ENCODE measurements around the gene ARHGEF3. TPM values are rescaled to one million over a fixed set of nuclear protein-coding genes. Genes with fewer than 3 reads are reported as not detected.

ARHGEF3 gene
- total RNA-seq, 1 experiment from 2014 or later, result 7.9 TPM

Other genes starting within 250 kb of the ARHGEF3 start
- gene CCDC66, start 244.8 kb downstream of the ARHGEF3 start, total RNA-seq (2021), result 17.9 to 23.0 TPM (median 19.4 TPM) in 3 replicates
- gene TASOR, start 118.7 kb downstream of the ARHGEF3 start, total RNA-seq (2021), result 40.2 to 46.1 TPM (median 45.5 TPM) in 3 replicates

All from WTC11 (cell line).